GM18873 (cell line): ENCODE data around the gene CD28.
"Not testable (repeated sequence)": the region's sequence is repeated elsewhere in the genome, so short reads cannot be mapped to it uniquely, and the experiment has no call there.

Experiments
- ATAC-seq: cut with Tn5 transposase; IDR thresholded peaks from one replicate; pipeline ENCODE4 v1.9.1; 2021; ENCODE audit warnings: mild to moderate bottlenecking, moderate library complexity, moderate number of reproducible peaks; ENCODE audit not compliant: unreplicated experiment, low FRiP score

The CD28 gene

GRCh38 chr2:203685789-203686420 lies 20.5 kb upstream of the CD28 start:
- no peak for ATAC-seq

GRCh38 chr2:203687165-203687564 lies 19.3 kb upstream of the CD28 start:
- no peak for ATAC-seq

GRCh38 chr2:203688798-203689197 lies 17.6 kb upstream of the CD28 start:
- peak; percentile 70 for ATAC-seq

- ATAC-seq: peak; percentile 49
These were observed 16.9 kb upstream of the CD28 start for GRCh38 chr2:203689426-203690116.

- no peak for ATAC-seq
These were observed 16.4 kb upstream of the CD28 start for GRCh38 chr2:203690117-203690431.

- ATAC-seq: no peak
These were observed 15.9 kb upstream of the CD28 start for GRCh38 chr2:203690441-203691047.

GRCh38 chr2:203691149-203691548 lies 15.3 kb upstream of the CD28 start:
- no peak for ATAC-seq

- no peak for ATAC-seq
These were observed 14.3 kb upstream of the CD28 start for GRCh38 chr2:203692031-203692710.

GRCh38 chr2:203693242-203693879 lies 13.1 kb upstream of the CD28 start:
- no peak for ATAC-seq

- no peak for ATAC-seq
These were observed 12.2 kb upstream of the CD28 start for GRCh38 chr2:203694191-203694590.

- ATAC-seq: no peak
These were observed 9.2 kb upstream of the CD28 start for GRCh38 chr2:203697190-203697589.

GRCh38 chr2:203697763-203698162 lies 8.7 kb upstream of the CD28 start:
- not testable (repeated sequence) for ATAC-seq

GRCh38 chr2:203698410-203698809 lies 8.0 kb upstream of the CD28 start:
- not testable (repeated sequence) for ATAC-seq

GRCh38 chr2:203704430-203704829 lies 2.0 kb upstream of the CD28 start:
- ATAC-seq: no peak

- ATAC-seq: no peak
These were observed 1.3 kb upstream of the CD28 start for GRCh38 chr2:203705178-203705577.

GRCh38 chr2:203707530-203707929 lies 1.1 kb downstream of the CD28 start:
- no peak for ATAC-seq

- ATAC-seq: no peak
These were observed 2.5 kb downstream of the CD28 start for GRCh38 chr2:203708846-203709396.

GRCh38 chr2:203709416-203710040 lies 3.1 kb downstream of the CD28 start:
- ATAC-seq: no peak

GRCh38 chr2:203710226-203710625 lies 3.8 kb downstream of the CD28 start:
- no peak for ATAC-seq

GRCh38 chr2:203710952-203711351 lies 4.5 kb downstream of the CD28 start:
- ATAC-seq: no peak
